Nephron progenitor cell (in vitro differentiated cells): Measurements from ENCODE around the gene GPANK1.

Source experiments
- DNase-seq: peaks from one replicate; pipeline ENCODE4 v3.0.0; 2021
- H3K27ac Mint-ChIP-seq: 2 replicates; pipeline ENCODE4 v1.8.0; 2021; ENCODE audit warnings: mild to moderate bottlenecking, moderate library complexity, mixed read lengths
- H3K27me3 Mint-ChIP-seq: 2 replicates; pipeline ENCODE4 v1.8.0; 2021; ENCODE audit warnings: mild to moderate bottlenecking, low read depth, mixed read lengths; ENCODE audit not compliant: poor library complexity
- H3K36me3 Mint-ChIP-seq: 2 replicates; pipeline ENCODE4 v1.8.0; 2021; ENCODE audit warnings: low read depth, mixed read lengths
- H3K4me1 Mint-ChIP-seq: 2 replicates; pipeline ENCODE4 v1.8.0; 2021; ENCODE audit warnings: mixed read lengths
- H3K4me3 Mint-ChIP-seq: 2 replicates; pipeline ENCODE4 v1.8.0; 2021; ENCODE audit warnings: mild to moderate bottlenecking, moderate library complexity, mixed read lengths
- H3K9me3 Mint-ChIP-seq: 2 replicates; pipeline ENCODE4 v1.8.0; 2021; ENCODE audit warnings: mild to moderate bottlenecking, moderate library complexity, mixed read lengths
- CTCF ChIP-seq: fragments of 200-600 bp; sonication (generic); IDR thresholded peaks from 2 replicates; pipeline ENCODE4 v1.5.0; 2021; ENCODE audit warnings: antibody characterized with exemption

GPANK1 gene

GRCh38 chr6:31663126-31663960, 1.5 kb downstream of the GPANK1 start:
- no peak for TF ChIP-seq CTCF
- Mint-ChIP-seq H3K27me3 (peaks cover 8% of the 10 kb centered on the region), H3K9me3 (no peaks in the 10 kb centered on the region), H3K4me1 (peaks cover 81% of the 10 kb centered on the region), H3K4me3 (peak overlapping the region; percentile 93), H3K36me3 (peaks cover 35% of the 10 kb centered on the region), H3K27ac (peak overlapping the region; percentile 96)
- no peak for DNase-seq

- Mint-ChIP-seq H3K9me3 (no peaks in the 10 kb centered on the region), H3K4me3 (peak overlapping the region; percentile 86), H3K36me3 (peaks cover 35% of the 10 kb centered on the region), H3K27me3 (peaks cover 8% of the 10 kb centered on the region), H3K27ac (peak overlapping the region; percentile 39), H3K4me1 (peaks cover 86% of the 10 kb centered on the region)
- DNase-seq, result no peak
- TF ChIP-seq CTCF, result no peak
Measured at GRCh38 chr6:31662124-31662723, 2.6 kb downstream of the GPANK1 start.

- peaks cover 6% of the 10 kb centered on the region for H3K27me3 Mint-ChIP-seq
- H3K36me3 Mint-ChIP-seq, result peaks cover 36% of the 10 kb centered on the region
- TF ChIP-seq CTCF, result no peak
- peaks cover 86% of the 10 kb centered on the region for H3K4me1 Mint-ChIP-seq
- no peaks in the 10 kb centered on the region for H3K9me3 Mint-ChIP-seq
- no peak for DNase-seq
- peak overlapping the region; percentile 86 for H3K27ac Mint-ChIP-seq
- peak overlapping the region; percentile 86 for H3K4me3 Mint-ChIP-seq
Measured at GRCh38 chr6:31661262-31662123, 3.3 kb downstream of the GPANK1 start.

GRCh38 chr6:31660381-31661261, 4.2 kb downstream of the GPANK1 start, which contains the start of gene C6orf47:
Gene C6orf47, minus strand, starts transcription at chr6:31660778. Its CDS starts 831 bp downstream, at chr6:31659947.
- peak within 1 kb of the TSS; percentile 90 for H3K27ac Mint-ChIP-seq
- H3K27me3 Mint-ChIP-seq, result peaks cover 4% of the 10 kb centered on the region
- no peak for TF ChIP-seq CTCF
- H3K4me1 Mint-ChIP-seq, result peaks cover 87% of the 10 kb centered on the region
- peak within 1 kb of the TSS; percentile 86 for H3K4me3 Mint-ChIP-seq
- DNase-seq, result peak; percentile 87
- H3K36me3 Mint-ChIP-seq, result peaks cover 38% of the 10 kb centered on the region
- H3K9me3 Mint-ChIP-seq, result no peaks in the 10 kb centered on the region

GRCh38 chr6:31659649-31660380, 5.0 kb downstream of the GPANK1 start:
- Mint-ChIP-seq H3K27ac (peak overlapping the region; percentile 90), H3K4me1 (peaks cover 89% of the 10 kb centered on the region), H3K9me3 (no peaks in the 10 kb centered on the region), H3K36me3 (peaks cover 41% of the 10 kb centered on the region), H3K27me3 (peaks cover 2% of the 10 kb centered on the region), H3K4me3 (peak overlapping the region; percentile 86)
- DNase-seq, result no peak
- TF ChIP-seq CTCF, result no peak
